CD4-positive, alpha-beta T cell treated with Interleukin-17A for 1 hour (primary cell): Measurements from ENCODE around the gene TMEM120B.
"Not testable (repeated sequence)": the region's sequence is repeated elsewhere in the genome, so short reads cannot be mapped to it uniquely, and the experiment has no call there.

Experiments used
- DNase-seq: peaks from one replicate; pipeline ENCODE4 v3.0.0-alpha.2; 2020

The TMEM120B gene

GRCh38 chr12:121748571-121749265, 36.2 kb downstream of the TMEM120B start:
- DNase-seq: peak; percentile 7

- DNase-seq: no peak
These were observed 36.7 kb downstream of the TMEM120B start for GRCh38 chr12:121749267-121749666.

GRCh38 chr12:121750507-121750955, 38.0 kb downstream of the TMEM120B start:
- peak; percentile 62 for DNase-seq

- no peak for DNase-seq
These were observed 38.5 kb downstream of the TMEM120B start for GRCh38 chr12:121751034-121751433.

GRCh38 chr12:121751749-121752351, 39.3 kb downstream of the TMEM120B start:
- DNase-seq: no peak

- no peak for DNase-seq
These were observed 41.3 kb downstream of the TMEM120B start for GRCh38 chr12:121753844-121754264.

- no peak for DNase-seq
These were observed 42.3 kb downstream of the TMEM120B start for GRCh38 chr12:121754836-121755235.

GRCh38 chr12:121755591-121755990, 43.0 kb downstream of the TMEM120B start:
- no peak for DNase-seq

GRCh38 chr12:121758536-121758935, 46.0 kb downstream of the TMEM120B start:
- not testable (repeated sequence) for DNase-seq

- DNase-seq: no peak
These were observed 49.7 kb downstream of the TMEM120B start for GRCh38 chr12:121762269-121762668.

GRCh38 chr12:121764808-121765207, 52.3 kb downstream of the TMEM120B start:
- no peak for DNase-seq

- DNase-seq: no peak
These were observed 53.0 kb downstream of the TMEM120B start for GRCh38 chr12:121765573-121765972.

- DNase-seq: no peak
These were observed 53.9 kb downstream of the TMEM120B start for GRCh38 chr12:121766290-121767039.

GRCh38 chr12:121767525-121768016, 55.0 kb downstream of the TMEM120B start:
- DNase-seq: no peak

- no peak for DNase-seq
These were observed 56.8 kb downstream of the TMEM120B start for GRCh38 chr12:121769297-121769830.

- DNase-seq: no peak
These were observed 57.3 kb downstream of the TMEM120B start for GRCh38 chr12:121769831-121770301.

GRCh38 chr12:121770388-121770787, 57.8 kb downstream of the TMEM120B start:
- no peak for DNase-seq

- DNase-seq: no peak
These were observed 58.5 kb downstream of the TMEM120B start for GRCh38 chr12:121770813-121771625.

- DNase-seq: peak; percentile 85
These were observed 60.6 kb downstream of the TMEM120B start for GRCh38 chr12:121773011-121773777.

- no peak for DNase-seq
These were observed 62.5 kb downstream of the TMEM120B start for GRCh38 chr12:121774968-121775474.

GRCh38 chr12:121775501-121775900, 62.9 kb downstream of the TMEM120B start:
- DNase-seq: no peak
